Mesothelial cell of epicardium (in vitro differentiated cells): ENCODE results near the gene S1PR5. TPM values are rescaled to one million over a fixed set of nuclear protein-coding genes. Genes with fewer than 3 reads are reported as not detected.
A peak's percentile ranks its signal among the peaks of the same experiment; 100 is the strongest.

Source experiments
- DNase-seq, 2 experiments: peaks; one replicate each; pipeline ENCODE4 v3.0.0; 2021; ENCODE audit warnings: low spot score in 2 of 2; ENCODE audit not compliant: unreplicated experiment in 2 of 2
- H3K27ac Mint-ChIP-seq: 2 replicates; pipeline ENCODE4 v1.8.0; 2021; ENCODE audit warnings: mixed read lengths
- H3K27me3 Mint-ChIP-seq: 2 replicates; pipeline ENCODE4 v1.8.0; 2021; ENCODE audit warnings: low read depth, mixed read lengths
- H3K36me3 Mint-ChIP-seq: 2 replicates; pipeline ENCODE4 v1.8.0; 2021; ENCODE audit warnings: mixed read lengths
- H3K4me1 Mint-ChIP-seq: 2 replicates; pipeline ENCODE4 v1.8.0; 2021; ENCODE audit warnings: mixed read lengths
- H3K4me3 Mint-ChIP-seq: 2 replicates; pipeline ENCODE4 v1.8.0; 2021; ENCODE audit warnings: mild to moderate bottlenecking, moderate library complexity, mixed read lengths
- H3K9me3 Mint-ChIP-seq: 2 replicates; pipeline ENCODE4 v1.8.0; 2021; ENCODE audit warnings: mixed read lengths
- CTCF ChIP-seq: fragments of 200-600 bp; sonication (generic); IDR thresholded peaks from one replicate; pipeline ENCODE4 v1.5.0; 2021; ENCODE audit warnings: antibody characterized with exemption; ENCODE audit not compliant: unreplicated experiment
- total RNA-seq: library from RNA; stranded (reverse); gene quantifications from 3 replicates; pipeline ENCODE4 v1.2.1, GENCODE V29; 2021

S1PR5 gene
- total RNA-seq, 1 donor from 2014 or later, result 2.4 TPM

- H3K36me3 Mint-ChIP-seq, result no peaks in the 10 kb centered on the region
- peaks cover 19% of the 10 kb centered on the region for H3K4me1 Mint-ChIP-seq
- no peak for TF ChIP-seq CTCF
- no peaks in the 10 kb centered on the region for H3K9me3 Mint-ChIP-seq
- no peak for DNase-seq
- peaks cover 71% of the 10 kb centered on the region for H3K27me3 Mint-ChIP-seq
- H3K27ac Mint-ChIP-seq, result no peak overlapping the region
- H3K4me3 Mint-ChIP-seq, result no peak overlapping the region
Observed at GRCh38 chr19:10520652-10521318, 3.5 kb upstream of the S1PR5 start.

- no peak for TF ChIP-seq CTCF
- H3K4me1 Mint-ChIP-seq, result peaks cover 20% of the 10 kb centered on the region
- DNase-seq, result no peak
- H3K36me3 Mint-ChIP-seq, result no peaks in the 10 kb centered on the region
- H3K27ac Mint-ChIP-seq, result no peak overlapping the region
- H3K27me3 Mint-ChIP-seq, result peaks cover 80% of the 10 kb centered on the region
- H3K4me3 Mint-ChIP-seq, result peak overlapping the region; percentile 40
- no peaks in the 10 kb centered on the region for H3K9me3 Mint-ChIP-seq
Observed at GRCh38 chr19:10519421-10519820, 2.2 kb upstream of the S1PR5 start.

- TF ChIP-seq CTCF, result no peak
- no peak for DNase-seq
- peaks cover 74% of the 10 kb centered on the region for H3K27me3 Mint-ChIP-seq
- peaks cover 20% of the 10 kb centered on the region for H3K4me1 Mint-ChIP-seq
- H3K27ac Mint-ChIP-seq, result no peak overlapping the region
- H3K36me3 Mint-ChIP-seq, result no peaks in the 10 kb centered on the region
- no peaks in the 10 kb centered on the region for H3K9me3 Mint-ChIP-seq
- peak overlapping the region; percentile 71 for H3K4me3 Mint-ChIP-seq
Observed at GRCh38 chr19:10518444-10519361, 1.5 kb upstream of the S1PR5 start.

GRCh38 chr19:10517760-10518443, 655 bp upstream of the S1PR5 start:
- H3K9me3 Mint-ChIP-seq, result no peaks in the 10 kb centered on the region
- H3K27ac Mint-ChIP-seq, result peak overlapping the region; percentile 73
- peaks cover 75% of the 10 kb centered on the region for H3K27me3 Mint-ChIP-seq
- peak in 1 of 2 experiments; percentile 58 for DNase-seq
- peak overlapping the region; percentile 71 for H3K4me3 Mint-ChIP-seq
- TF ChIP-seq CTCF, result no peak
- peaks cover 20% of the 10 kb centered on the region for H3K4me1 Mint-ChIP-seq
- H3K36me3 Mint-ChIP-seq, result no peaks in the 10 kb centered on the region

- DNase-seq, result no peak
- Mint-ChIP-seq H3K4me3 (peak overlapping the region; percentile 64), H3K27ac (peak overlapping the region; percentile 8), H3K27me3 (peaks cover 68% of the 10 kb centered on the region), H3K36me3 (no peaks in the 10 kb centered on the region), H3K9me3 (no peaks in the 10 kb centered on the region), H3K4me1 (peaks cover 20% of the 10 kb centered on the region)
- TF ChIP-seq CTCF, result no peak
Observed at GRCh38 chr19:10516671-10517286, 468 bp downstream of the S1PR5 start.
